Hepatocyte (in vitro differentiated cells): ENCODE data around the gene CHD6. TPM values are rescaled to one million over a fixed set of nuclear protein-coding genes. Genes with fewer than 3 reads are reported as not detected.

Source experiments
- DNase-seq: peaks from one replicate; pipeline ENCODE4 v3.0.0-alpha.2; 2016; ENCODE audit warnings: low spot score
- H2AFZ ChIP-seq: fragments of 200-600 bp; sonication (generic); 2 replicates; pipeline ENCODE4 v1.6.0; 2016; ENCODE audit warnings: antibody characterized with exemption, mild to moderate bottlenecking
- H3K27ac ChIP-seq: fragments of 200-600 bp; sonication (generic); 2 replicates; pipeline ENCODE4 v1.5.1; 2016; ENCODE audit warnings: mild to moderate bottlenecking
- H3K27me3 ChIP-seq: fragments of 200-600 bp; sonication (generic); 2 replicates; pipeline ENCODE4 v1.6.1; 2016
- H3K36me3 ChIP-seq: fragments of 200-600 bp; sonication (generic); replicated peaks from 2 replicates; pipeline ENCODE4 v1.5.1; 2016; ENCODE audit warnings: low read depth; ENCODE audit not compliant: insufficient read depth
- H3K4me1 ChIP-seq: fragments of 200-600 bp; sonication (generic); 2 replicates; pipeline ENCODE4 v1.5.1; 2016; ENCODE audit warnings: mild to moderate bottlenecking, moderate library complexity; ENCODE audit not compliant: insufficient read depth
- H3K4me2 ChIP-seq: fragments of 200-600 bp; sonication (generic); 2 replicates; pipeline ENCODE4 v1.6.0; 2016
- H3K4me3 ChIP-seq: fragments of 200-600 bp; sonication (generic); 2 replicates; pipeline ENCODE4 v1.5.1; 2016; ENCODE audit warnings: mild to moderate bottlenecking
- H3K79me2 ChIP-seq: fragments of 200-600 bp; sonication (generic); 2 replicates; pipeline ENCODE4 v1.6.0; 2017; ENCODE audit warnings: mild to moderate bottlenecking
- H3K9me2 ChIP-seq: fragments of 200-600 bp; sonication (generic); replicated peaks from 2 replicates; pipeline ENCODE4 v1.6.0; 2017; ENCODE audit warnings: mild to moderate bottlenecking; ENCODE audit not compliant: insufficient read depth
- H3K9me3 ChIP-seq: fragments of 200-600 bp; sonication (generic); 2 replicates; pipeline ENCODE4 v1.5.1; 2016; ENCODE audit warnings: low read depth, mild to moderate bottlenecking
- H4K20me1 ChIP-seq: fragments of 200-600 bp; sonication (generic); 2 replicates; pipeline ENCODE4 v1.6.0; 2016; ENCODE audit warnings: mild to moderate bottlenecking; ENCODE audit not compliant: insufficient read depth, poor library complexity, severe bottlenecking
- EZH2 ChIP-seq: fragments of 200-600 bp; sonication (generic); IDR thresholded peaks from 2 replicates; pipeline ENCODE4 v1.6.1; 2016; ENCODE audit warnings: antibody characterized with exemption, mild to moderate bottlenecking, borderline replicate concordance
- EZH2phosphoT487 ChIP-seq: fragments of 200-600 bp; sonication (generic); IDR thresholded peaks from one replicate; pipeline ENCODE4 v1.6.1; 2018; ENCODE audit warnings: antibody characterized with exemption, mild to moderate bottlenecking, low read depth, moderate library complexity; ENCODE audit not compliant: unreplicated experiment, severe bottlenecking
- whole genome bisulfite sequencing: methylation state at CpG from one replicate; pipeline ENCODE4 v1.1.6; 2016; ENCODE audit warnings: low lambda C conversion rate; ENCODE audit errors: missing lambda C conversion rate; 5-methylcytosine and 5-hydroxymethylcytosine counted together
- polyA plus RNA-seq: library from polyadenylated mRNA; unstranded; fragments of >200 nt; fragmentation: Nextera tagmentation; extraction: Ambion mirVana; gene quantifications from 2 replicates; pipeline ENCODE4 v1.2.1, GENCODE V29; 2016
- total RNA-seq: library from RNA; depleted of rRNA; stranded (reverse); fragments of >200 nt; gene quantifications from 2 replicates; pipeline ENCODE4 v1.2.3, GENCODE V29; 2014
- TF ChIP-seq, protein P1 (sequence below): fragments of 200-600 bp; sonication (generic); IDR thresholded peaks from 2 replicates; pipeline ENCODE4 v1.5.1; 2016; ENCODE audit warnings: antibody characterized with exemption, mild to moderate bottlenecking; ENCODE audit not compliant: poor library complexity

Gene CHD6
- total and polyA plus RNA-seq, 2 experiments from 2014 or later, result 31.0 to 56.0 TPM

- no peaks in the 10 kb centered on the region for H3K36me3 ChIP-seq
- WGBS, result 98% methylated on average over 3 of the region's 3 CpGs
These were observed 212.7 kb downstream of the CHD6 start for GRCh38 chr20:41405436-41405835.

DNA sequence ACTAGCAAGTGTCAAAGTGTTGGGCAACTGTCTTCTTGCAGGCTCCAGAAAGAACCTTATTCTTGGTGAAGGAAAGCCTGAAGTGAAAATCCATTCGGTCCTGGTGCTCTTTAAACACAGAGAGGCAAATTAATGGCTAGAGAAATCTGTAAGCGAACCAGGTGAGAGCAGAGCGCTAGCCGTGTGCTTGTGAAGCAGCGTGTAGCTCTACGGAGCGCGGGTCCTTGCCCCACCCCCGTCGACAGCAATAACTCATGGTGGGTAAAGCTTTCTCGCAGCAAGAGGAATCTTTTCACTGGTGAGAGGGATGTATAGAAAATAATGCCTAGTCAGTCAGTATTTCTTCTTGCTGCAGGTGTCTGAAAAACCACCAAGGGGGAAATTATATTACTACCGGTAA is 214.6 kb downstream of the CHD6 start:
- no peak for DNase-seq
- WGBS, result 95% methylated on average over 12 of the region's 12 CpGs

More at GRCh38 chr20:41405436-41405835, 212.7 kb downstream of the CHD6 start:
- no peaks in the 10 kb centered on the region for H4K20me1 ChIP-seq
- H3K79me2 ChIP-seq, result no peaks in the 10 kb centered on the region
- TF ChIP-seq, protein P1, sequence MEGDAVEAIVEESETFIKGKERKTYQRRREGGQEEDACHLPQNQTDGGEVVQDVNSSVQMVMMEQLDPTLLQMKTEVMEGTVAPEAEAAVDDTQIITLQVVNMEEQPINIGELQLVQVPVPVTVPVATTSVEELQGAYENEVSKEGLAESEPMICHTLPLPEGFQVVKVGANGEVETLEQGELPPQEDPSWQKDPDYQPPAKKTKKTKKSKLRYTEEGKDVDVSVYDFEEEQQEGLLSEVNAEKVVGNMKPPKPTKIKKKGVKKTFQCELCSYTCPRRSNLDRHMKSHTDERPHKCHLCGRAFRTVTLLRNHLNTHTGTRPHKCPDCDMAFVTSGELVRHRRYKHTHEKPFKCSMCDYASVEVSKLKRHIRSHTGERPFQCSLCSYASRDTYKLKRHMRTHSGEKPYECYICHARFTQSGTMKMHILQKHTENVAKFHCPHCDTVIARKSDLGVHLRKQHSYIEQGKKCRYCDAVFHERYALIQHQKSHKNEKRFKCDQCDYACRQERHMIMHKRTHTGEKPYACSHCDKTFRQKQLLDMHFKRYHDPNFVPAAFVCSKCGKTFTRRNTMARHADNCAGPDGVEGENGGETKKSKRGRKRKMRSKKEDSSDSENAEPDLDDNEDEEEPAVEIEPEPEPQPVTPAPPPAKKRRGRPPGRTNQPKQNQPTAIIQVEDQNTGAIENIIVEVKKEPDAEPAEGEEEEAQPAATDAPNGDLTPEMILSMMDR, result no peak
- no peaks in the 10 kb centered on the region for H3K9me3 ChIP-seq
- no peaks in the 10 kb centered on the region for H3K27me3 ChIP-seq
- H3K4me2 ChIP-seq, result no peak overlapping the region
- no peaks in the 10 kb centered on the region for H3K9me2 ChIP-seq
- H3K27ac ChIP-seq, result no peak overlapping the region
- H2AFZ ChIP-seq, result no peak overlapping the region
- no peaks in the 10 kb centered on the region for H3K4me1 ChIP-seq
- H3K4me3 ChIP-seq, result no peak overlapping the region
- DNase-seq, result no peak

DNA sequence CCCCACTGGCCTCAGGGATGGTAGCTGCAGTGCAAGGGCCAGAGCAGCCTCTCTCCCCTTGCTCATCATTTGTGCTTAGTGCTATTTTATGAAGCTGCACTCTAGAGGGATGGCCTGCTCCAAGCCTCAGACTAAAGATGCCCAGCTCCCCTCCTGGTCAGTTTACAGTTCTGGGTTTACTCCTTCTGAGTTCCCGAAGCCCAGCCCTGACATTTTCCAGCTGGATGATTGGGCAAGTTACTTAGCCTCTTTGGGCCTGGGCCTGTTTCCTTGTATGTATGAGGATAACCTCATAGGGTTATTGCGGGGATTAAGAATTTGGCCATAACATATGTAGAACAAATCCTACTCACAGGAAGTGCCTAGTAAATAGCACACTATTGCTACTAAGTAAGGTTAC is 219.8 kb downstream of the CHD6 start:
- peak; percentile 57 for DNase-seq
- Histone ChIP-seq H3K79me2 (no peaks in the 10 kb centered on the region), H3K27ac (no peak overlapping the region), H3K9me3 (no peaks in the 10 kb centered on the region), H3K4me1 (no peaks in the 10 kb centered on the region), H3K27me3 (no peaks in the 10 kb centered on the region), H3K4me2 (no peak overlapping the region), H3K9me2 (no peaks in the 10 kb centered on the region), H3K36me3 (no peaks in the 10 kb centered on the region), H3K4me3 (no peak overlapping the region), H4K20me1 (no peaks in the 10 kb centered on the region), H2AFZ (no peak overlapping the region)
- WGBS, result 59% methylated on average over 2 of the region's 2 CpGs
- TF ChIP-seq, protein P1, result no peak
- TF ChIP-seq EZH2 (no peak), EZH2phosphoT487 (no peak)

More for the DNA sequence above, 214.6 kb downstream of the CHD6 start:
- H3K9me3 ChIP-seq, result no peaks in the 10 kb centered on the region
- H4K20me1 ChIP-seq, result no peaks in the 10 kb centered on the region
- H3K27ac ChIP-seq, result no peak overlapping the region
- no peaks in the 10 kb centered on the region for H3K9me2 ChIP-seq
- no peaks in the 10 kb centered on the region for H3K36me3 ChIP-seq
- no peak overlapping the region for H2AFZ ChIP-seq
- no peak overlapping the region for H3K4me3 ChIP-seq
- TF ChIP-seq, protein P1, result no peak
- TF ChIP-seq EZH2 (no peak), EZH2phosphoT487 (no peak)
- H3K4me2 ChIP-seq, result no peak overlapping the region
- H3K27me3 ChIP-seq, result no peaks in the 10 kb centered on the region
- H3K4me1 ChIP-seq, result no peaks in the 10 kb centered on the region
- no peaks in the 10 kb centered on the region for H3K79me2 ChIP-seq
